NCI-H345 treated with DMSO at 0.1 percent for 48 hours (cell line): Measurements from ENCODE around the gene CDH23.
"Not testable (repeated sequence)": the region's sequence is repeated elsewhere in the genome, so short reads cannot be mapped to it uniquely, and the experiment has no call there.

Source experiments
- DNase-seq: peaks from one replicate; lab custom pipeline; 2025; ENCODE audit not compliant: unreplicated experiment; lab: John Stamatoyannopoulos, UW

CDH23 gene

GRCh38 chr10:71597821-71598498 is 201.2 kb downstream of the CDH23 start:
- DNase-seq = no peak

GRCh38 chr10:71598621-71599055 is 201.9 kb downstream of the CDH23 start:
- DNase-seq = no peak

- DNase-seq = no peak
Observed at GRCh38 chr10:71599518-71599917, 202.8 kb downstream of the CDH23 start.

GRCh38 chr10:71600242-71600641 is 203.5 kb downstream of the CDH23 start:
- not testable (repeated sequence) for DNase-seq

GRCh38 chr10:71600849-71601248 is 204.1 kb downstream of the CDH23 start:
- DNase-seq = no peak

- no peak for DNase-seq
Observed at GRCh38 chr10:71601273-71601672, 204.6 kb downstream of the CDH23 start.

GRCh38 chr10:71603150-71603549 is 206.4 kb downstream of the CDH23 start:
- DNase-seq = no peak

GRCh38 chr10:71603754-71604153 is 207.0 kb downstream of the CDH23 start:
- no peak for DNase-seq

- DNase-seq = no peak
Observed at GRCh38 chr10:71604324-71605018, 207.8 kb downstream of the CDH23 start.

- no peak for DNase-seq
Observed at GRCh38 chr10:71605263-71605962, 208.7 kb downstream of the CDH23 start.

- no peak for DNase-seq
Observed at GRCh38 chr10:71606257-71607081, 209.7 kb downstream of the CDH23 start.

GRCh38 chr10:71607082-71607443 is 210.3 kb downstream of the CDH23 start:
- no peak for DNase-seq

GRCh38 chr10:71608819-71609768 is 212.4 kb downstream of the CDH23 start:
- no peak for DNase-seq

- no peak for DNase-seq
Observed at GRCh38 chr10:71610651-71611050, 213.9 kb downstream of the CDH23 start.

- DNase-seq = no peak
Observed at GRCh38 chr10:71611131-71611530, 214.4 kb downstream of the CDH23 start.

- DNase-seq = no peak
Observed at GRCh38 chr10:71611709-71612422, 215.1 kb downstream of the CDH23 start.

- no peak for DNase-seq
Observed at GRCh38 chr10:71613261-71613777, 216.6 kb downstream of the CDH23 start.

- DNase-seq = no peak
Observed at GRCh38 chr10:71613877-71614276, 217.2 kb downstream of the CDH23 start.

GRCh38 chr10:71614946-71615345 is 218.2 kb downstream of the CDH23 start:
- DNase-seq = no peak
